HG02678 (cell line): ENCODE data around the gene NWD2.
A peak's percentile ranks its signal among the peaks of the same experiment; 100 is the strongest.

Source experiments
- ATAC-seq: cut with Tn5 transposase; IDR thresholded peaks from one replicate; pipeline ENCODE4 v1.9.1; 2021; ENCODE audit warnings: mild to moderate bottlenecking, moderate library complexity; ENCODE audit not compliant: unreplicated experiment

The NWD2 gene

DNA sequence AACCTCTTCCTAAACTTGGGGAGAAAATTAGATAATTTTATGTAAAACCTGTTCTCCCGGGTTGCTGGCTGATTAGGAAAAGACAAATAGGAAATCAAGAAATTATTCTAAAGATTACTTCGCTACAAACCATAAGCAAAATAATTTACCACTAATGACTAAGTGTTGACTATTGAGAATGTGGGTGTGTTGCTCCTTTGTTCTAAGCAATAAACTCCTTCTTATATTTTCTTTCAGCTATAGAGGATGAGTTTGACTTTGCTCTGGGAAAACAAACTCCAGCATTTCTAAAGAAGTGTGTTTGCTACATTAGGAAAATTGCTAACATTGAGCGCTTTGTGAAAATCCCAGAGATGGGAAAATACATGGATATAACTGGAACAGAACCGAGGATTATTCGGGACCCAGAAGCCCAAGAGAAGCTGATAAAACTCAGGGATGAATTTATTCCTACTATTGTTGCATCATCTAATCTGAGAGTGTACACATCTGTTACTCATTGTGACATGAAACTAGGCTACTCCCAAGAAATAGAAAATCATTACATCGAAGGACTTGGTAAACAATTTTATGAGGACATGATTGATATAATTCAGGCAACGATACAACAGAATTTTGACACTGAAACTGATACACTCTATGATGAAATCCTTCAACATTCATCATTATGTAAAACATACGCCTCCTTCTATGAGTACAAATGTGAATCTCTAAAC is 194.2 kb downstream of the NWD2 start:
- ATAC-seq, result no peak

GRCh38 chr4:37439809-37440474 is 195.4 kb downstream of the NWD2 start:
- ATAC-seq, result no peak

DNA sequence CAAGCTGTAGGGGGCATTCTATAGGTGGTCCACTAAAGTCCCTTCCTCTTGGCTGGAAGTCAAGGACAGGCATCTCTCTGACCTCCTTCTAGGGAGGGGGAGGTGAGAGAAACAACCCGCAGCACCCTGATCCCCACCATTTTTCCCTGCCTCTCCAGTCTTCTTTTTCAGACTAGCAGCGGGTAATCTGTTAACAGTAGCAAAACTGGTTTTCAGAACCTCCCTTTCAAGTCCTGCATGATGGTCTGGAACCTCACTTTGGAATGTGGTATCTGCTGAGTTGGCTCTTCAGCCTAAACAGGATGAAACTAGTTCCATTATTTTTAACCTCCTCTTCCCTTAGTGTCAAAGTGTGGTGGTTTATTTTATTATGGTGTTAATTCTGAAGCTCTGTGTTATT is 196.0 kb downstream of the NWD2 start:
- ATAC-seq, result no peak

DNA sequence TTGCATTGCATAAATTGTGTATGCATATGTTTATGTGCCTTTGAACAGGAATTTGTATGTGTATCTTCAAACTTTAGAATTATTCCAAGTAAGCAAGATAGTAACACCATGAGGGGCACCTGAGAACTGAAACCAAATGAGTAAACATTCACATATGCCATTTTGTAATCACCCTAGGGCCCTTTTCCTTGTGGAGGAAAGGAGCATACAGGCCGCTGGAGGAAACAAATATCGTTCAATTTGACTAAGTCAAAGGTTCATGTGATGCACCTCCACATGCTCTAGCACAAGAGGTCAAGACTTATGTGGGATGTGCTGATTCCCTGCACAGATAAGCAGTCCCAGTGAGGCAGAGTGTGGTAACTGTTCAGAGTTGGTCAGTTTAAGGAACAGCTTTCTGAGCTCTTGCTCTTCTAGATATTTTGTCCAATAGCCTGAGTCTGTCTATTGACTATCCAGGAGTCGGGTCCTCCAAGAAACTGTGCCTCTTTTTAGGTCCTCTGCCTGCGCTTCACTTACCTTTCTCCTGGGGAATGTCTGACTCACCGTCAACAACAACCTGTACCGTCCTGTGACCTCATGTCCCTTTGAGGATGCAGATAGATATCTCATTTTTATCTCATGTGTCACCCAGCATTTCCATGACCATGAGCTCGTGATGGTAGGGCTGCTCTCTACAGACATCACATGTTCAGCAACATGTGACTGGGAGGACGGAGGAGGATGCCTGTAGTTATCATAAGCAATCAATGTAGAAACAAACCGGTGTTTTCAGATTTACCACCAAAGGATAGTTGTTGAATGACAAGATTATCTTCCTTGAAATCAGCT is 196.9 kb downstream of the NWD2 start:
- no peak for ATAC-seq

GRCh38 chr4:37442062-37442323 is 197.4 kb downstream of the NWD2 start:
- ATAC-seq, result no peak

DNA sequence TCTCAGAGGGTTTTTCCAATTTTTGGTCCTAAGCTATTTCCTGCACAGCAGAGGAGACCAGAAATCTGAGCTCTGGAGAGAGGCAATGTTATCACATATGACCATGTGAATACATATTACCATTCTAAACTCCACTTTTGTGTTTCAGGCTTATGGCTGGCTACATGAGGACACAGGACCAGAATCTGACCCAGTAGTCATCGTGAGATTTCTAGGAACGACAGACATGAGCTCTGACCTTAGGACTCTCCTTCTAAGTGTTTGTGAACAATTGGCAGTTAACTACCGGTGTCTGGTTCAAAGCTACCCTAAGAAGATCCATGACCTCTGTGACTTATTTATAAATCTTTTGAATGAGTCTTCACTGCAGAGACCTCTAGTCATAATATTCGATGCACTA is 198.6 kb downstream of the NWD2 start:
- no peak for ATAC-seq

- no peak for ATAC-seq
These were observed 200.5 kb downstream of the NWD2 start for GRCh38 chr4:37445023-37445422.

- no peak for ATAC-seq
These were observed 201.5 kb downstream of the NWD2 start for GRCh38 chr4:37446016-37446415.

GRCh38 chr4:37447886-37448285 is 203.3 kb downstream of the NWD2 start:
- ATAC-seq, result no peak

GRCh38 chr4:37450309-37450708 is 205.8 kb downstream of the NWD2 start:
- no peak for ATAC-seq

- ATAC-seq, result no peak
These were observed 206.4 kb downstream of the NWD2 start for GRCh38 chr4:37450911-37451310.

DNA sequence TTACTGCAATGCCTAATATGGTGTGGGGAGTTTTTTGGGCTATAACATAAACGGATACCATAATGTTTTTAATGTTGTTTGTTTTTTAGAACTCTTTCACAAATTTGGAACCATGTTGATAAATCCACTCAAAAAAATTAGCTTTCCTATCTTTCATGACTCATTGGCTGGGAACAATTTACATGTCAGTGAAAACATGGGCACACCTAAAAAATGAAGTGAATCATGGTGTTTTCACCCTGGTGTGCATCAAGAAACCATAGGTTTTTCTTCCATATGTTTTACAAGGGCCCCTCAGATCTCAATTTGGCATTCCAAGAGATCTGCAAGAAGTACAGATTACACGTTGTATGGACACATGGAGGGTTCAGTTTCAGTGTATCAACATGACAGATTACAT is 207.1 kb downstream of the NWD2 start:
- ATAC-seq, result no peak

GRCh38 chr4:37452952-37453280 is 208.4 kb downstream of the NWD2 start:
- peak; percentile 68 for ATAC-seq

- ATAC-seq, result peak; percentile 86
These were observed 208.9 kb downstream of the NWD2 start for GRCh38 chr4:37453281-37453998.

DNA sequence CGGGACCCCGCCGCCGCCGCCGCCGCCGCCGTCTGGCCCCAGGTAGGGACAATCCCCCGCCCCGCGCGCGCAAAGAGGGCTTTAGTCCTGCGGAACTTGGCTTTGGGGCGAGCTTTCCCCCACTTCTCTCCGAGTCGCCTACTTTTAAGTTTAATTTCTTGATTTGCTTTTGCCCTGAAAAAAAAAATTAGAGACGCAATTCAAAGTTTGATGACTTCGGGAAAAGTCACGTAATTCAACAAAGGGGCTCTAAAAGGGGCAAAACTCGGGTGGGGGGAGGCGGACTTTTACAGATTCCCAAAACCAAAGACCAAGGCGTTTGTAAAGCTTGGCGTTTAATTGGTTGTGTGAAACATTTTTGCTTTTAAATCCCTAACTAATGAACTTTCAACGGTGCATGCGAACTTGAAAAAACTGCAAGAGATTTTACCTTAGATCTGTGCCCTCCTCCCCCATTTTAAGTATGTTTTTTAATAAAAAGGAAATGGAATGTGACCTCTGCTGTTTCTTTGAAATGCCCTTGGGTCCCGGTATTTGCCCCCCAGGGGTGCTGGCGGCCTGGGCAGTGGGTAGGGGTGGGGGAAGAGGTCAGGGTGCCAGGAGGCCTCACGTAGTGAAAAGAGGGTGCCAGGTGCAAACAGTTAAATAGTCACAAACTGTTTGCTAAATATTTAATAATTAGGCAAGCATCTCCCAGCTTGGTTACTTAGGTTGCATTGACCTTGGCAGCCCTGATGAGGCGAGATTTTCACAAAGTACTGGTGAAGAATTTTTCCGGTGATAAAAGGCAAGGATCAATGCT is 209.7 kb downstream of the NWD2 start:
- ATAC-seq, result no peak

GRCh38 chr4:37455301-37456131 is 211.0 kb downstream of the NWD2 start:
- no peak for ATAC-seq

DNA sequence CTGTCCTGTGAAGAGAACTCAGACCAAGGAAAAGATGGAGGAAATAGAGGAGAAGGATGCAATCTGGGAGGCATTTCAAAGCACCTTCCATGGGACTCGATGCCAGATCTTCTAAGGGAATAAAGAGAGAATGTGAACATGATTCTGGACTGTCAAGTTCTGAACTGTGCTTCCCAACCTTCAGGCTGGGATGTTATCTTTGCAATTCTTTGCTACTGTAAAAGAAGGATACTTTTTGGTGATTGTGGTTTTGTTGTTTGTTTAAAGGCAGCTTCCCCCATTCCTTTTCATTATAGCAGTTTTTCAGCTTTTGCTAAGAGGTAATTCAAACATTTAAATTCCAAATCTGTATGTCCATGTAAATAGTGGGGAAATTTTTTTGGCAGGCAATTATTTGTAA is 217.3 kb downstream of the NWD2 start:
- ATAC-seq, result no peak

DNA sequence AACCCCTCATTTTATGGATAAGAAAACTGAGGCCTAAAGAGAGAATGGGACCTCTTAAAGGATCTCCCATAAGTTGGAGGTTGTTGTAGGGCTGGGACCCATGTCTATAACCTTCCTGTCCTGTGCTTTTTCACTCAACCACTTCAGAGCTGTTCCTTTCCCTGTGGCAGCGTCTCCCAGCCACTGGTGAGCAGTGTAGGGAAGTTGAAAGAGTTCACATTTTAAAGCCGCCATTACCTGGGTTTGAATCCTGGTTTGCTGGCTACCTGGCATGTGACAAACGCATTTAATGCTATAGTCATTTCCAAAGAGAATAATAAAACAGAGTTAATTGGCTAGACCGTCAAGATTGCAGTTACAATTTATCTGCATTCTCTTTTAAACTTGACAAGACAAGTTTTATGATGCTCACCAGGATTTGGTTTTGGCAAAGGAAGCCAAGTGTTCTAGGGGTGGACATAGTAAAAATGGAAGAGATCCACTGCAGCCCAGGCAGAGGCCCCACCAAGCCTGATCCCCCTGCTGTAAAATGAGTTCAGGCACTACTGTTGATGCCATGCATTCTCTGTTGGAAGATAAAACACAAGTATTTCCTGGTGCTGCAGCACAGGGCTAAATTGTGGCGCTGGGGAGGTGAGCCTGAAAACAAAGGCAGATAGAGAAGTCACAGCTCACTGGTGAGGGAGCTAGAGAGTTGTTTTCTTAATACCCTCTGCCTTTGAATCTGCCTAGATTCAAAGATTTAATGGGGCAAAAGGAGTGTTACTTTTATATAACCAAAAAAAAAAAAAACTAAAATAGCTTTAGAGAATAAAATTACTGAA is 218.7 kb downstream of the NWD2 start:
- ATAC-seq, result no peak
